Upper lobe of right lung (tissue), 1 donor: ENCODE results near the gene GP2. TPM values are rescaled to one million over a fixed set of nuclear protein-coding genes. Genes with fewer than 3 reads are reported as not detected.

Experiments used
- ATAC-seq: fragments of 200-7000 bp; cut with Tn5 transposase; one replicate; pipeline ENCODE4 v1.9.1; 2020; ENCODE audit warnings: mild to moderate bottlenecking, moderate library complexity
- DNase-seq: peaks from one replicate; pipeline ENCODE4 v3.0.0-alpha.2; 2020
- H3K27ac ChIP-seq: fragments of 200-600 bp; one replicate; pipeline ENCODE4 v1.8.0; 2022
- H3K27me3 ChIP-seq: fragments of 200-600 bp; one replicate; pipeline ENCODE4 v1.8.0; 2022; ENCODE audit warnings: mild to moderate bottlenecking
- H3K36me3 ChIP-seq: fragments of 200-600 bp; one replicate; pipeline ENCODE4 v1.8.0; 2022
- H3K4me1 ChIP-seq: fragments of 200-600 bp; one replicate; pipeline ENCODE4 v1.8.0; 2022
- H3K4me3 ChIP-seq: fragments of 200-600 bp; one replicate; pipeline ENCODE4 v1.8.0; 2022; ENCODE audit warnings: mild to moderate bottlenecking
- H3K9me3 ChIP-seq: fragments of 200-600 bp; one replicate; pipeline ENCODE4 v1.8.0; 2022
- intact Hi-C: fragments of 100-400 bp; cut with DNase I; formaldehyde crosslinking; loops from one replicate; pipeline ENCODE4 v1.11.0; 2022
- total RNA-seq: library from RNA; stranded (reverse); fragmentation: NEBNext Ultra II Directional; extraction: Animal tissue kit (Norgen Biotek cat#: 25700); gene quantifications from one replicate; pipeline ENCODE4 v1.2.1, GENCODE V29; 2021
- TF ChIP-seq, protein P1 (sequence below): fragments of 200-600 bp; IDR thresholded peaks from one replicate; pipeline ENCODE4 v1.8.0; 2022; ENCODE audit warnings: antibody characterized with exemption
- donor health status: DM: no; HTN: yes; CAD: no; lungs with severe emphysema.

GP2 gene
- total RNA-seq, 1 donor from 2014 or later: not detected

DNA sequence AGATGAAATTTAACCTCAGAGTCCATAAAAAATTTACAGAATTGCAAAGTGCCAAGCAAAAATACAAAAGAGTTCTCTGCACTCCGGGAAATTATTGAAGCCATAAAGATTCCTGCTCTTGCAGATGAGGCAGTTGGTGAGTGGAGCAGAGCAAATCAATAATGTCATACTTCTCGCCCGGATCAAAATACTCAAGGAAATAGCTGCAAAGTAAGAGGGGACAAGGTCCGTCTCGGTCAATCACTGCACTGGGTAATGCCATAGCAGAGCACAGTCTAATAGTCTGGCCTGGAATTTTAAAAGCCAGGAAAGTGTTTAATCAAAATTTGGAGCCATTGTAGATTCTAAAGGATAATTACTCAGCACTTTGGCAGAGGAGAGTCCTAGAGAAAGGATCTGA lies 58.9 kb downstream of the GP2 start:
- no peaks in the 10 kb centered on the region for H3K27me3 ChIP-seq
- H3K4me3 ChIP-seq: no peak overlapping the region
- ATAC-seq: no peak
- DNase-seq: no peak
- TF ChIP-seq, protein P1, sequence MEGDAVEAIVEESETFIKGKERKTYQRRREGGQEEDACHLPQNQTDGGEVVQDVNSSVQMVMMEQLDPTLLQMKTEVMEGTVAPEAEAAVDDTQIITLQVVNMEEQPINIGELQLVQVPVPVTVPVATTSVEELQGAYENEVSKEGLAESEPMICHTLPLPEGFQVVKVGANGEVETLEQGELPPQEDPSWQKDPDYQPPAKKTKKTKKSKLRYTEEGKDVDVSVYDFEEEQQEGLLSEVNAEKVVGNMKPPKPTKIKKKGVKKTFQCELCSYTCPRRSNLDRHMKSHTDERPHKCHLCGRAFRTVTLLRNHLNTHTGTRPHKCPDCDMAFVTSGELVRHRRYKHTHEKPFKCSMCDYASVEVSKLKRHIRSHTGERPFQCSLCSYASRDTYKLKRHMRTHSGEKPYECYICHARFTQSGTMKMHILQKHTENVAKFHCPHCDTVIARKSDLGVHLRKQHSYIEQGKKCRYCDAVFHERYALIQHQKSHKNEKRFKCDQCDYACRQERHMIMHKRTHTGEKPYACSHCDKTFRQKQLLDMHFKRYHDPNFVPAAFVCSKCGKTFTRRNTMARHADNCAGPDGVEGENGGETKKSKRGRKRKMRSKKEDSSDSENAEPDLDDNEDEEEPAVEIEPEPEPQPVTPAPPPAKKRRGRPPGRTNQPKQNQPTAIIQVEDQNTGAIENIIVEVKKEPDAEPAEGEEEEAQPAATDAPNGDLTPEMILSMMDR: no peak
- no peaks in the 10 kb centered on the region for H3K4me1 ChIP-seq
- no peaks in the 10 kb centered on the region for H3K9me3 ChIP-seq
- intact Hi-C loops: no loop called here
- no peaks in the 10 kb centered on the region for H3K36me3 ChIP-seq
- H3K27ac ChIP-seq: no peak overlapping the region

GRCh38 chr16:20265019-20265418 lies 62.3 kb downstream of the GP2 start:
- intact Hi-C loops: no loop called here
- TF ChIP-seq, protein P1: no peak
- Histone ChIP-seq H3K27me3 (no peaks in the 10 kb centered on the region), H3K4me3 (no peak overlapping the region), H3K27ac (no peak overlapping the region), H3K4me1 (no peaks in the 10 kb centered on the region), H3K9me3 (no peaks in the 10 kb centered on the region), H3K36me3 (no peaks in the 10 kb centered on the region)
- no peak for ATAC-seq
- no peak for DNase-seq

DNA sequence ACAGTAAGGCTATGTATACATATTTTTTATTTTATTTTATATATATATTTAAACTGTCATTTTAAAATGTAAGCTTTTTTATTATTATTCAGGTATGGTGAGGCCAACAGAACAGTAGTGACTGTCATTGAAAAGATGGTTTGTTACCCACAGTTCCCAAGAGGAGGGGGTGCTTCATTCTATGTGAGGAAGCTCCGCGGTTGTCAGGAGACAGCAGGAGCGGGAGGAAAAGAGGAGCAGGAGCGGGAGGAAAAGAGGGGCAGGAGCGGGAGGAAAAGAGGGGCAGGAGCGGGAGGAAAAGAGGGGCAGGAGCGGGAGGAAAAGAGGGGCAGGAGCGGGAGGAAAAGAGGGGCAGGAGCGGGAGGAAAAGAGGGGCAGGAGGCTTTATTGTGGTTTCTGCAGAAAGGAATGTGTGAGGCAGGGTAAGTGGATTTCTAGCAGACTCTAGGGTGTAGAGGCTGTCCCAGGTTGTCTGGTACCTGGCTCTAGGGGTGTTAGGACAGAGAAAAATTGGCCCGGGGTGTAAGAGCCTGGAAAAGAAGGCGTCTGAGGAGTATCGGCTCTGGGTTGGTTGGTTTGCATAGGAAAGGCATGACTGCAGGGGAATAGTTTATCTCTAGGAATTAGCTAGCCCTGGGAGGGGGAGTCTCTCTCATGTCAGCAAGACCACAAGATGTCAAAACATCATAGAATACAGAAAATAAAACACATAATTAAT lies 64.0 kb downstream of the GP2 start:
- Histone ChIP-seq H3K4me1 (no peaks in the 10 kb centered on the region), H3K4me3 (no peak overlapping the region), H3K27me3 (no peaks in the 10 kb centered on the region), H3K36me3 (no peaks in the 10 kb centered on the region), H3K9me3 (no peaks in the 10 kb centered on the region), H3K27ac (no peak overlapping the region)
- DNase-seq (no peak), ATAC-seq (no peak)
- TF ChIP-seq, protein P1: no peak
- intact Hi-C loops: no loop called here

DNA sequence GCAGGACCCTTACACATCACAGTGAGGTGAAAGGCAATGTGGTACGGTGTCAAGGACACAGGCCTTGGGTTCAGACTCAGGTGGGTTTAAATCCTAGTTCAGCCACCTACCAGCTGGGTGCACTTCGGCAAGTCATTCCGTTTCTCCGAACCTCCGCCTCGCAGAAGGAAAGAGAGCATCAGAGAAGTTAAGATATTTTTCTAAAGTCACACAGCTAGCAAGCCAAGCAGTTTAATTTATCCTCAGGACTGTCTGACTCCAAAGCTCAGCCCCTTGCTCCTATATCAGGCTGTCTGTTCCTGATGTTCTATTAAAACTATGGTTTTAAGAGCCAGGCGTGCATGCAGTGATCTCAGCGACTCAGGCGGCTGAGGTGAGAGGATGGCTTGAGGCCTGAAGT lies 65.1 kb downstream of the GP2 start:
- no peaks in the 10 kb centered on the region for H3K9me3 ChIP-seq
- intact Hi-C loops: no loop called here
- no peaks in the 10 kb centered on the region for H3K27me3 ChIP-seq
- no peak for ATAC-seq
- H3K27ac ChIP-seq: no peak overlapping the region
- no peaks in the 10 kb centered on the region for H3K4me1 ChIP-seq
- no peaks in the 10 kb centered on the region for H3K36me3 ChIP-seq
- TF ChIP-seq, protein P1: no peak
- no peak for DNase-seq
- no peak overlapping the region for H3K4me3 ChIP-seq

DNA sequence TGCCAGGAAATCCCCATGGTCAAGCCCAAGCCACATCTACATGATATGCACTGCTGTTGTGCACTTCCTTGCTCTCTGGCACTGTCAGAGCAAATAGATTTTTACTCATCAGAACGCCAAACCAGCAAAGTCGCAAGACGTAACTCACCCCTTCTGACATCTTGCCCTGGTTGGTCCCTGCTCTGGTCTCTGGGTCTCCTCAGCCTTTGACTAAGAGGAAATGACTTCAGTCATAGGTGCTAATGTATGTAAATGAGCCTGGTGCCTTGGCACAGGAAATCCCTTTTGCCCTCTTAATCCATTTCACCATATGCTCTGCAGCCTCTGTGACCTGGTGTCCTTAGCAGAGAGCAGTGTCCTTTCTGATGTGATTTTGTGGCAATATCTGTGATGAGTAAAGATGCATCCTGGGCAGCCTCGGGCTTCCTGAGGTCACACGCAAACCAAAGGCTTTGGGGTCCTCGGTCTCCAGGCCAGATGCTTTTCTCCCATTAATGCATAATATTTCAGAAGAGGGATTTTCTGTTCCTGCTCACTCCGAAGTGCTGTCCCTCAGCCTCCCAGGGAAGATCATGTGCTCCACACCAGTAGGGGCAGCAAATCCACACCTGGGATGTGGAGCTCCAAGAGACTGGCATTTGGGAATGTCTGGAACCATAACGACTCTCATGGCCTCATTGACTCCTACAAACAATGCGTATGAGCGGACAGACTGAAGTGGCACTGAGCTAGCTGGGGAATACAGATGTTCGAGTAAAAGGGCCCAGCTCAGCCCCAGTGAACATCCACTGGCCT lies 66.9 kb downstream of the GP2 start:
- Histone ChIP-seq H3K36me3 (no peaks in the 10 kb centered on the region), H3K4me3 (no peak overlapping the region), H3K4me1 (no peaks in the 10 kb centered on the region), H3K27me3 (no peaks in the 10 kb centered on the region), H3K9me3 (no peaks in the 10 kb centered on the region), H3K27ac (no peak overlapping the region)
- DNase-seq (no peak), ATAC-seq (no peak)
- TF ChIP-seq, protein P1: no peak
- intact Hi-C loops: no loop called here

Other genes starting within 250 kb of the GP2 start
- not detected for gene UMOD, start 25.2 kb upstream of the GP2 start, total RNA-seq
- gene PDILT, start 77.2 kb upstream of the GP2 start, total RNA-seq: not detected
- gene ACSM5, start 82.0 kb upstream of the GP2 start, total RNA-seq: 4.5 TPM
- gene ACSM2A, start 124.0 kb upstream of the GP2 start, total RNA-seq: not detected
- not detected for gene ACSM2B, start 248.9 kb upstream of the GP2 start, total RNA-seq